ENCODE measurements around the gene PNPLA6. TPM values are rescaled to one million over a fixed set of nuclear protein-coding genes. Genes with fewer than 3 reads are reported as not detected.

Gene PNPLA6
- total and polyA plus RNA-seq, 9 of the 15 experiments (the other 6 are each of a cell fraction or from before 2014, with no cell fraction given) = 0.07 to 30.2 (median 8.3) TPM

GRCh38 chr19:7509625-7510024 lies 25.9 kb upstream of the PNPLA6 start (continued):
- TF ChIP-seq ATF2 (CRISPR knock-in tag; IDR thresholded peaks at IDR 0.05) (0 out of 2 replicates have a peak, but pooled peaks have one; percentile 44), REST (IDR thresholded peaks at IDR 0.05; ENCODE audit: borderline replicate concordance) (peak; percentile 99), REST (CRISPR knock-in tag; IDR thresholded peaks at IDR 0.05; ENCODE audit: low read depth) (peak; percentile 97), ZNF224 (CRISPR knock-in tag; IDR thresholded peaks at IDR 0.05) (peak; percentile 77; the same call in 1 of the 2 replicates), AFF1 (IDR thresholded peaks at IDR 0.05; ENCODE audit: low read depth in 1 of 2, partially characterized antibody in 2 of 2) (peak in 1 of 2 experiments; percentile 89), SMAD1 (IDR thresholded peaks at IDR 0.05; ENCODE audit: low read depth, low read length, partially characterized antibody) (no peak), NRF1 (conservative IDR thresholded peaks at IDR 0.05 in 1 of 2, IDR thresholded peaks at IDR 0.05 in 1 of 2) (no peak), ZNF253 (CRISPR knock-in tag; conservative IDR thresholded peaks at IDR 0.05) (no peak), JUN (IDR thresholded peaks at IDR 0.05; ENCODE audit: borderline replicate concordance, low read depth, low read length) (no peak), JUN (CRISPR knock-in tag; IDR thresholded peaks at IDR 0.05; ENCODE audit: borderline replicate concordance) (no peak), ETV6 (IDR thresholded peaks at IDR 0.05; ENCODE audit: borderline replicate concordance in 1 of 2, low read depth in 2 of 2, low read length in 1 of 2) (no peak), ETV6 (CRISPR knock-in tag; IDR thresholded peaks at IDR 0.05; ENCODE audit: borderline replicate concordance) (peak; percentile 73; the same call in 1 of the 2 replicates), NR3C1 (CRISPR knock-in tag; IDR thresholded peaks at IDR 0.05) (peak; percentile 66)
